Muscle of leg (tissue), 11 donors: ENCODE data around the gene STX8. TPM values are rescaled to one million over a fixed set of nuclear protein-coding genes. Genes with fewer than 3 reads are reported as not detected.

Source experiments
- DNase-seq: peaks from one replicate; pipeline ENCODE4 v3.0.0; 2013
- H3K27ac ChIP-seq: one replicate; pipeline ENCODE4 v1.5.1; 2013; ENCODE audit warnings: mild to moderate bottlenecking, low read length, control low read depth
- H3K27me3 ChIP-seq: one replicate; pipeline ENCODE4 v1.6.1; 2013; ENCODE audit warnings: low read length; ENCODE audit not compliant: control insufficient read depth, insufficient read depth
- H3K36me3 ChIP-seq: one replicate; pipeline ENCODE4 v1.6.1; 2013; ENCODE audit warnings: low read length; ENCODE audit not compliant: control insufficient read depth, insufficient read depth
- H3K4me1 ChIP-seq: one replicate; pipeline ENCODE4 v1.6.1; 2013; ENCODE audit warnings: low read length; ENCODE audit not compliant: control insufficient read depth, insufficient read depth
- H3K4me3 ChIP-seq: one replicate; pipeline ENCODE4 v1.5.1; 2013; ENCODE audit warnings: low read length, control low read depth
- H3K9me3 ChIP-seq: replicated peaks from 2 replicates; pipeline ENCODE4 v1.6.1; 2013; ENCODE audit warnings: low read depth, low read length; ENCODE audit not compliant: control insufficient read depth
- WGBS: methylation state at CpG from one replicate; pipeline ENCODE4 v1.1.5; 2013; ENCODE audit warnings: missing lambda C conversion rate; ENCODE audit not compliant: insufficient coverage; 5-methylcytosine and 5-hydroxymethylcytosine counted together
- polyA plus RNA-seq, 8 donors: library from polyadenylated mRNA; unstranded; fragments of 120-200 nt; gene quantifications; one replicate each; pipeline versions ENCODE4 v1.2.1 to v1.2.3, GENCODE V29; 2013; ENCODE audit warnings: inconsistent platforms in 1 of 8, low replicate concordance in 1 of 8; ENCODE audit not compliant: insufficient read length in 8 of 8, insufficient read depth in 1 of 8
- total RNA-seq: library from RNA; stranded (reverse); fragments of 120-200 nt; gene quantifications from one replicate; pipeline ENCODE4 v1.2.4, GENCODE V29; 2013

The STX8 gene
- total and polyA plus RNA-seq, 9 donors: 39.1 to 68.8 (median 46.2) TPM

- peak overlapping the region; percentile 31 for H3K27ac ChIP-seq
- peak; percentile 72 for DNase-seq
- H3K9me3 ChIP-seq: no peaks in the 10 kb centered on the region
- H3K4me1 ChIP-seq: peaks cover 13% of the 10 kb centered on the region
- no peak overlapping the region for H3K4me3 ChIP-seq
- no peaks in the 10 kb centered on the region for H3K27me3 ChIP-seq
- no peaks in the 10 kb centered on the region for H3K36me3 ChIP-seq
- WGBS: 14% methylated on average over 5 of the region's 9 CpGs
Measured at GRCh38 chr17:9410301-9410700, 165.3 kb downstream of the STX8 start.

- Histone ChIP-seq H3K27ac (peak overlapping the region; percentile 31), H3K36me3 (no peaks in the 10 kb centered on the region), H3K4me3 (no peak overlapping the region), H3K4me1 (peaks cover 13% of the 10 kb centered on the region), H3K9me3 (no peaks in the 10 kb centered on the region), H3K27me3 (no peaks in the 10 kb centered on the region)
- no CpG with 5 or more reads among the region's 4 CpGs for WGBS
- DNase-seq: peak; percentile 55
Measured at GRCh38 chr17:9409878-9410277, 165.7 kb downstream of the STX8 start.

- Histone ChIP-seq H3K27ac (peak overlapping the region; percentile 31), H3K27me3 (no peaks in the 10 kb centered on the region)
- 67% methylated on average over 1 of the region's 12 CpGs for WGBS
Measured at GRCh38 chr17:9408868-9409829, 166.5 kb downstream of the STX8 start.

GRCh38 chr17:9408381-9408780, 167.2 kb downstream of the STX8 start:
- DNase-seq: no peak

More at GRCh38 chr17:9408868-9409829, 166.5 kb downstream of the STX8 start:
- H3K9me3 ChIP-seq: no peaks in the 10 kb centered on the region
- no peaks in the 10 kb centered on the region for H3K36me3 ChIP-seq
- DNase-seq: peak; percentile 86
- H3K4me3 ChIP-seq: no peak overlapping the region
- H3K4me1 ChIP-seq: peaks cover 13% of the 10 kb centered on the region

GRCh38 chr17:9406046-9406606, 169.5 kb downstream of the STX8 start:
- Histone ChIP-seq H3K27me3 (no peaks in the 10 kb centered on the region), H3K4me3 (no peak overlapping the region), H3K4me1 (peaks cover 13% of the 10 kb centered on the region), H3K27ac (no peak overlapping the region), H3K36me3 (no peaks in the 10 kb centered on the region), H3K9me3 (peaks cover 6% of the 10 kb centered on the region)
- no CpG with 5 or more reads among the region's 2 CpGs for WGBS
- DNase-seq: peak; percentile 59

More at GRCh38 chr17:9408381-9408780, 167.2 kb downstream of the STX8 start:
- Histone ChIP-seq H3K36me3 (no peaks in the 10 kb centered on the region), H3K9me3 (no peaks in the 10 kb centered on the region), H3K27me3 (no peaks in the 10 kb centered on the region), H3K4me1 (peaks cover 13% of the 10 kb centered on the region), H3K27ac (no peak overlapping the region), H3K4me3 (no peak overlapping the region)
- no CpG with 5 or more reads among the region's 1 CpG for WGBS

- no peaks in the 10 kb centered on the region for H3K4me1 ChIP-seq
- no peak overlapping the region for H3K4me3 ChIP-seq
- H3K27me3 ChIP-seq: no peaks in the 10 kb centered on the region
- H3K27ac ChIP-seq: no peak overlapping the region
- no peak for DNase-seq
- H3K9me3 ChIP-seq: peaks cover 6% of the 10 kb centered on the region
- H3K36me3 ChIP-seq: no peaks in the 10 kb centered on the region
- WGBS: 100% methylated on average over 1 of the region's 4 CpGs
Measured at GRCh38 chr17:9403257-9403656, 172.4 kb downstream of the STX8 start.

- H3K36me3 ChIP-seq: no peaks in the 10 kb centered on the region
- no peaks in the 10 kb centered on the region for H3K27me3 ChIP-seq
- no peak overlapping the region for H3K27ac ChIP-seq
- WGBS: 100% methylated on average over 1 of the region's 9 CpGs
- no peak for DNase-seq
- no peaks in the 10 kb centered on the region for H3K4me1 ChIP-seq
- peaks cover 6% of the 10 kb centered on the region for H3K9me3 ChIP-seq
- no peak overlapping the region for H3K4me3 ChIP-seq
Measured at GRCh38 chr17:9402590-9403199, 172.9 kb downstream of the STX8 start.

GRCh38 chr17:9401434-9401833, 174.2 kb downstream of the STX8 start:
- Histone ChIP-seq H3K27me3 (no peaks in the 10 kb centered on the region), H3K4me3 (no peak overlapping the region), H3K4me1 (no peaks in the 10 kb centered on the region), H3K36me3 (no peaks in the 10 kb centered on the region), H3K27ac (no peak overlapping the region), H3K9me3 (peaks cover 6% of the 10 kb centered on the region)
- WGBS: no CpG with 5 or more reads among the region's 4 CpGs
- peak; percentile 34 for DNase-seq

GRCh38 chr17:9389111-9389527, 186.5 kb downstream of the STX8 start:
- no peaks in the 10 kb centered on the region for H3K4me1 ChIP-seq
- H3K27ac ChIP-seq: no peak overlapping the region
- no CpG with 5 or more reads among the region's 3 CpGs for WGBS

GRCh38 chr17:9386401-9386800, 189.2 kb downstream of the STX8 start:
- H3K27me3 ChIP-seq: no peaks in the 10 kb centered on the region
- no peaks in the 10 kb centered on the region for H3K36me3 ChIP-seq
- H3K9me3 ChIP-seq: no peaks in the 10 kb centered on the region
- 83% methylated on average over 1 of the region's 3 CpGs for WGBS
- no peak for DNase-seq
- no peak overlapping the region for H3K27ac ChIP-seq
- no peaks in the 10 kb centered on the region for H3K4me1 ChIP-seq
- no peak overlapping the region for H3K4me3 ChIP-seq

More at GRCh38 chr17:9389111-9389527, 186.5 kb downstream of the STX8 start:
- H3K27me3 ChIP-seq: no peaks in the 10 kb centered on the region
- DNase-seq: no peak
- H3K36me3 ChIP-seq: no peaks in the 10 kb centered on the region
- no peak overlapping the region for H3K4me3 ChIP-seq
- H3K9me3 ChIP-seq: peaks cover 6% of the 10 kb centered on the region
